Panc1 (cell line): ENCODE results near the gene GLIS1. TPM values are rescaled to one million over a fixed set of nuclear protein-coding genes. Genes with fewer than 3 reads are reported as not detected.

Source experiments
- ATAC-seq: fragments of 200-7000 bp; cut with Tn5 transposase; 2 replicates; pipeline ENCODE4 v1.9.1; 2020; ENCODE audit warnings: mild to moderate bottlenecking, moderate library complexity
- BruUV-seq: library from RNA; stranded (reverse); fragments of 400-500 nt; replicated peaks from 2 replicates; lab custom pipeline; 2021; lab: Mats Ljungman, UMichigan
- CTCF ChIA-PET: fragments of 300-600 bp; sonication (Branson Sonifier 250); formaldehyde crosslinking; loops from one replicate; lab custom pipeline; 2022; ENCODE audit warnings: antibody characterized with exemption; lab: Charles Lee
- POLR2A ChIA-PET: fragments of 300-600 bp; sonication (Branson Sonifier 250); formaldehyde crosslinking; loops from one replicate; lab custom pipeline; 2022; ENCODE audit warnings: antibody characterized with exemption; lab: Charles Lee
- DNase-seq: peaks from one replicate; pipeline ENCODE4 v3.0.0-alpha.2; 2010; ENCODE audit warnings: low read depth, low spot score
- H3K27ac ChIP-seq: 2 replicates; pipeline ENCODE4 v1.5.1; 2011; ENCODE audit warnings: mild to moderate bottlenecking, low read length, inconsistent platforms
- H3K27me3 ChIP-seq: fragments of 200-500 bp; sonication (Bioruptor generic); 2 replicates; pipeline ENCODE4 v1.6.0; 2014; ENCODE audit warnings: low read length, inconsistent platforms; ENCODE audit not compliant: control insufficient read depth, insufficient read depth
- H3K36me3 ChIP-seq: fragments of 200-500 bp; sonication (Bioruptor generic); 2 replicates; pipeline ENCODE4 v1.5.1; 2014; ENCODE audit warnings: inconsistent platforms, mild to moderate bottlenecking, low read length, moderate library complexity; ENCODE audit not compliant: control insufficient read depth, insufficient read depth
- H3K4me1 ChIP-seq: 2 replicates; pipeline ENCODE4 v1.5.1; 2011; ENCODE audit warnings: inconsistent platforms, mild to moderate bottlenecking, low read length, moderate library complexity; ENCODE audit not compliant: control insufficient read depth, insufficient read depth
- H3K4me3 ChIP-seq, 2 experiments: 2 replicates each; pipeline ENCODE4 v1.5.1; 2011 to 2012; ENCODE audit warnings: low read depth in 2 of 2, low read length in 2 of 2, mild to moderate bottlenecking in 2 of 2, inconsistent platforms in 1 of 2, moderate library complexity in 1 of 2
- H3K9me3 ChIP-seq: fragments of 200-500 bp; sonication (Bioruptor generic); 2 replicates; pipeline ENCODE4 v1.5.1; 2014; ENCODE audit warnings: low read depth, mild to moderate bottlenecking, inconsistent platforms, low read length, moderate library complexity; ENCODE audit not compliant: control insufficient read depth, insufficient read depth
- POLR2AphosphoS5 ChIP-seq: IDR thresholded peaks from 2 replicates; pipeline ENCODE4 v1.6.1; 2012; ENCODE audit warnings: mild to moderate bottlenecking, low read depth, low read length, moderate library complexity
- SIN3A ChIP-seq: IDR thresholded peaks from 2 replicates; pipeline ENCODE4 v1.6.1; 2012; ENCODE audit warnings: low read depth, mild to moderate bottlenecking, low read length, moderate library complexity, borderline replicate concordance; ENCODE audit not compliant: insufficient read depth
- TCF7L2 ChIP-seq: IDR thresholded peaks from 2 replicates; pipeline ENCODE4 v1.6.1; 2011; ENCODE audit warnings: mild to moderate bottlenecking, low read depth, low read length, inconsistent platforms
- in situ Hi-C: cut with HindIII; loops from 2 replicates; pipeline ENCODE4 v1.10.0; 2016; ENCODE audit warnings: low sequenced_read_pairs, low pct_unique_long_range_greater_than_20kb
- intact Hi-C: fragments of 100-400 bp; cut with micrococcal nuclease; formaldehyde crosslinking; loops from one replicate; pipeline ENCODE4 v1.10.0; 2022; ENCODE audit not compliant: unreplicated experiment
- total RNA-seq: library from RNA; stranded (reverse); gene quantifications from one replicate; pipeline ENCODE4 v1.2.1, GENCODE V29; 2021; ENCODE audit not compliant: unreplicated experiment
- TF ChIP-seq, protein P1 (sequence below): fragments of 450-650 bp; IDR thresholded peaks from 2 replicates; pipeline ENCODE4 v1.5.1; 2017; ENCODE audit warnings: mild to moderate bottlenecking
- TF ChIP-seq, protein P2 (sequence below), 2 experiments: IDR thresholded peaks; 2 replicates each; pipeline ENCODE4 v1.6.1; 2011 to 2012; ENCODE audit warnings: low read depth in 2 of 2, control low read depth in 1 of 2, low read length in 1 of 2, mild to moderate bottlenecking in 1 of 2, moderate library complexity in 1 of 2; ENCODE audit not compliant: insufficient read depth in 1 of 2

Gene GLIS1
- total RNA-seq, 1 experiment from 2014 or later: 0.28 TPM

DNA sequence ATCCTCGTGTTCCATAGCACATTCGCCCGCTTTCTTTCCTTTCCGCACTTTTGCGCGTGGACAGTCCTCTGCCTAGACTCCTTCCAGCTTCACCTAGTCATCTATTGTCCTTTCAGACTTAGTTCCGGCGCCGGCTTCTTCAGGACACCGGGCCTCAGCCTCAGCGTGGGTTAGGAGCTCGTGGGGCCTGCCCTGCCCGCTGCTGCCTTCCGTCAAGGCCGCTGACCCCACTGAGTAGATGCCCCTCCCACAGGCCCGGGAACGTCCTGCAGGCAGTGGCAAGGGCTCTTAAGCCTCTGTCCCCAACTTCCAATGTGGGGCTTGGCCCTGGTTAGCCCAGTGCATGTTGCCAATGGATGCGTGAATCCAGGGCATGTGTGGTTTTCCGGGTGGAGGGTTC, 268.4 kb downstream of the GLIS1 start:
- ChIA-PET POLR2A (no interaction called here), CTCF (no interaction called here)
- Histone ChIP-seq H3K27ac (no peak overlapping the region), H3K4me1 (no peaks in the 10 kb centered on the region), H3K4me3 (no peak overlapping the region), H3K27me3 (no peaks in the 10 kb centered on the region), H3K9me3 (no peaks in the 10 kb centered on the region), H3K36me3 (no peaks in the 10 kb centered on the region)
- ATAC-seq (no peak), DNase-seq (no peak)
- in situ Hi-C loops: no loop called here
- TF ChIP-seq TCF7L2 (no peak), SIN3A (no peak), POLR2AphosphoS5 (no peak)
- TF ChIP-seq, protein P1, sequence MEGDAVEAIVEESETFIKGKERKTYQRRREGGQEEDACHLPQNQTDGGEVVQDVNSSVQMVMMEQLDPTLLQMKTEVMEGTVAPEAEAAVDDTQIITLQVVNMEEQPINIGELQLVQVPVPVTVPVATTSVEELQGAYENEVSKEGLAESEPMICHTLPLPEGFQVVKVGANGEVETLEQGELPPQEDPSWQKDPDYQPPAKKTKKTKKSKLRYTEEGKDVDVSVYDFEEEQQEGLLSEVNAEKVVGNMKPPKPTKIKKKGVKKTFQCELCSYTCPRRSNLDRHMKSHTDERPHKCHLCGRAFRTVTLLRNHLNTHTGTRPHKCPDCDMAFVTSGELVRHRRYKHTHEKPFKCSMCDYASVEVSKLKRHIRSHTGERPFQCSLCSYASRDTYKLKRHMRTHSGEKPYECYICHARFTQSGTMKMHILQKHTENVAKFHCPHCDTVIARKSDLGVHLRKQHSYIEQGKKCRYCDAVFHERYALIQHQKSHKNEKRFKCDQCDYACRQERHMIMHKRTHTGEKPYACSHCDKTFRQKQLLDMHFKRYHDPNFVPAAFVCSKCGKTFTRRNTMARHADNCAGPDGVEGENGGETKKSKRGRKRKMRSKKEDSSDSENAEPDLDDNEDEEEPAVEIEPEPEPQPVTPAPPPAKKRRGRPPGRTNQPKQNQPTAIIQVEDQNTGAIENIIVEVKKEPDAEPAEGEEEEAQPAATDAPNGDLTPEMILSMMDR: no peak
- TF ChIP-seq, protein P2, sequence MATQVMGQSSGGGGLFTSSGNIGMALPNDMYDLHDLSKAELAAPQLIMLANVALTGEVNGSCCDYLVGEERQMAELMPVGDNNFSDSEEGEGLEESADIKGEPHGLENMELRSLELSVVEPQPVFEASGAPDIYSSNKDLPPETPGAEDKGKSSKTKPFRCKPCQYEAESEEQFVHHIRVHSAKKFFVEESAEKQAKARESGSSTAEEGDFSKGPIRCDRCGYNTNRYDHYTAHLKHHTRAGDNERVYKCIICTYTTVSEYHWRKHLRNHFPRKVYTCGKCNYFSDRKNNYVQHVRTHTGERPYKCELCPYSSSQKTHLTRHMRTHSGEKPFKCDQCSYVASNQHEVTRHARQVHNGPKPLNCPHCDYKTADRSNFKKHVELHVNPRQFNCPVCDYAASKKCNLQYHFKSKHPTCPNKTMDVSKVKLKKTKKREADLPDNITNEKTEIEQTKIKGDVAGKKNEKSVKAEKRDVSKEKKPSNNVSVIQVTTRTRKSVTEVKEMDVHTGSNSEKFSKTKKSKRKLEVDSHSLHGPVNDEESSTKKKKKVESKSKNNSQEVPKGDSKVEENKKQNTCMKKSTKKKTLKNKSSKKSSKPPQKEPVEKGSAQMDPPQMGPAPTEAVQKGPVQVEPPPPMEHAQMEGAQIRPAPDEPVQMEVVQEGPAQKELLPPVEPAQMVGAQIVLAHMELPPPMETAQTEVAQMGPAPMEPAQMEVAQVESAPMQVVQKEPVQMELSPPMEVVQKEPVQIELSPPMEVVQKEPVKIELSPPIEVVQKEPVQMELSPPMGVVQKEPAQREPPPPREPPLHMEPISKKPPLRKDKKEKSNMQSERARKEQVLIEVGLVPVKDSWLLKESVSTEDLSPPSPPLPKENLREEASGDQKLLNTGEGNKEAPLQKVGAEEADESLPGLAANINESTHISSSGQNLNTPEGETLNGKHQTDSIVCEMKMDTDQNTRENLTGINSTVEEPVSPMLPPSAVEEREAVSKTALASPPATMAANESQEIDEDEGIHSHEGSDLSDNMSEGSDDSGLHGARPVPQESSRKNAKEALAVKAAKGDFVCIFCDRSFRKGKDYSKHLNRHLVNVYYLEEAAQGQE (IDR thresholded peaks at IDR 0.05; ENCODE audit: insufficient read depth in 1 of 2, low read depth in 2 of 2, low read length in 1 of 2): no peak
- no TSS peak for BruUV-seq
- intact Hi-C loops: no loop called here

DNA sequence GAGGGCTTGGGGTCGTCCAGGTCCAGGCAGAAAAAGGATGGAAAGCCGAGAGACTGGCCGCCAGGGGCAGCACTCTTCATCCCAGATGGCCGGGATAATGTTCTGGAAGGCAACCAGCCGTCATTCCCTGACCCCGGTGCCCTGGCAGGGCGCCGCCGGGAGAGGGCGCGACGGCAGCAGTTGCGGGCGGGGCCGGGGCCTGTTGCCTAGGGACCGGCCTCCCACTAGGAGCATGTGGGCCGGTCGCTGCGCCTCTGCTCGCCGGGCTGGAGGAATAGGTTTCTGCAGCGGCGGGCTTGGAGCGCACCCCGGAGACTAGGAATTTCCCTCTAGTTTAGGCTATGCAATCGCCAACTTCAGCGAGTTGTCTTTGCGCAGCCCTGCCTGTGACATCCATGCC, 268.8 kb downstream of the GLIS1 start:
- no peaks in the 10 kb centered on the region for H3K36me3 ChIP-seq
- DNase-seq (no peak), ATAC-seq (no peak)
- CTCF ChIA-PET: no interaction called here
- no peaks in the 10 kb centered on the region for H3K9me3 ChIP-seq
- H3K27me3 ChIP-seq: no peaks in the 10 kb centered on the region
- no peaks in the 10 kb centered on the region for H3K4me1 ChIP-seq
- in situ Hi-C loops: no loop called here
- POLR2A ChIA-PET: no interaction called here
- no peak overlapping the region for H3K4me3 ChIP-seq
- TF ChIP-seq, protein P1: no peak; the same call in 1 of the 2 replicates
- TF ChIP-seq POLR2AphosphoS5: no peak
- TF ChIP-seq TCF7L2: no peak
- BruUV-seq: no TSS peak
- no peak overlapping the region for H3K27ac ChIP-seq
- intact Hi-C loops: no loop called here
